Endothelial cell of umbilical vein (primary cell): ENCODE data around the gene PFN4.

Source experiments
- EZH2 ChIP-seq: IDR thresholded peaks from 2 replicates; pipeline ENCODE4 v1.6.1; 2012; ENCODE audit warnings: borderline replicate concordance, low read depth, mild to moderate bottlenecking, moderate library complexity, low read length, inconsistent platforms; ENCODE audit not compliant: severe bottlenecking
- FOS ChIP-seq: IDR thresholded peaks from 2 replicates; pipeline ENCODE4 v1.6.1; 2011; ENCODE audit warnings: mild to moderate bottlenecking, low read length, moderate library complexity, borderline replicate concordance; ENCODE audit not compliant: insufficient read depth
- GATA2 ChIP-seq: IDR thresholded peaks from 2 replicates; pipeline ENCODE4 v1.7.0; 2011; ENCODE audit warnings: low read depth, mild to moderate bottlenecking, moderate library complexity, mixed read lengths, low read length; ENCODE audit not compliant: insufficient read length, insufficient read depth
- JUN ChIP-seq: IDR thresholded peaks from 2 replicates; pipeline ENCODE4 v1.6.1; 2011; ENCODE audit warnings: borderline replicate concordance, low read depth; ENCODE audit not compliant: insufficient read length, insufficient read depth
- POLR2A ChIP-seq: IDR thresholded peaks from 2 replicates; pipeline ENCODE4 v1.6.1; 2012; ENCODE audit warnings: low read depth, mild to moderate bottlenecking, control low read depth, low read length
- POLR2AphosphoS5 ChIP-seq: IDR thresholded peaks from 2 replicates; pipeline ENCODE4 v1.6.1; 2012; ENCODE audit warnings: low read depth, mild to moderate bottlenecking, control low read depth, low read length, moderate library complexity; ENCODE audit not compliant: insufficient read depth
- TF ChIP-seq, protein P1 (sequence below), 2 donors: IDR thresholded peaks; 1 replicate in 1 of 2; 2 replicates in 1 of 2; pipeline ENCODE4 v1.5.1; 2011; ENCODE audit warnings: low read length in 2 of 2, mild to moderate bottlenecking in 2 of 2, moderate library complexity in 2 of 2, control low read depth in 1 of 2, inconsistent platforms in 1 of 2, low read depth in 1 of 2; ENCODE audit not compliant: insufficient read depth in 1 of 2; ENCODE audit errors: extremely low read depth in 1 of 2
- TF ChIP-seq, protein P2 (sequence below): IDR thresholded peaks from 2 replicates; pipeline ENCODE4 v1.6.1; 2011; ENCODE audit not compliant: insufficient read depth, insufficient read length

DNA sequence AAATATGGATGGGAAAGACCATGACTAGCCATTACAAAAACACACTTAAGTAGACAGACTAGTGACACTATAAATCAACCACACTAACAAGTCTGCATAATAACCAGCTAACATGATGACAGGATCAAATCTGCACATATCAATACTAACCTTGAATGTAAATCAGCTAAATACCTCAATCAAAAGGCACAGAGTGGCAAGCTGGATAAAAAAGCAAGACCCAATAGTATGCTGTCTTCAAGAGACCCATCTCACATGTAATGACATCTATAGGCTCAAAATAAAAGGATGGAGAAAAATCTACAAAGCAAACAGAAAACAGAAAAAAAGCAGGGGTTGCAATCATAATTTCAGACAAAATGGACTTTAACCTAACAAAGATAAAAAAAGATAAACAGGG, 16.3 kb downstream of the PFN4 start:
- TF ChIP-seq JUN (no peak), EZH2 (no peak), POLR2AphosphoS5 (no peak), POLR2A (no peak), GATA2 (no peak), FOS (no peak)
- TF ChIP-seq, protein P1, sequence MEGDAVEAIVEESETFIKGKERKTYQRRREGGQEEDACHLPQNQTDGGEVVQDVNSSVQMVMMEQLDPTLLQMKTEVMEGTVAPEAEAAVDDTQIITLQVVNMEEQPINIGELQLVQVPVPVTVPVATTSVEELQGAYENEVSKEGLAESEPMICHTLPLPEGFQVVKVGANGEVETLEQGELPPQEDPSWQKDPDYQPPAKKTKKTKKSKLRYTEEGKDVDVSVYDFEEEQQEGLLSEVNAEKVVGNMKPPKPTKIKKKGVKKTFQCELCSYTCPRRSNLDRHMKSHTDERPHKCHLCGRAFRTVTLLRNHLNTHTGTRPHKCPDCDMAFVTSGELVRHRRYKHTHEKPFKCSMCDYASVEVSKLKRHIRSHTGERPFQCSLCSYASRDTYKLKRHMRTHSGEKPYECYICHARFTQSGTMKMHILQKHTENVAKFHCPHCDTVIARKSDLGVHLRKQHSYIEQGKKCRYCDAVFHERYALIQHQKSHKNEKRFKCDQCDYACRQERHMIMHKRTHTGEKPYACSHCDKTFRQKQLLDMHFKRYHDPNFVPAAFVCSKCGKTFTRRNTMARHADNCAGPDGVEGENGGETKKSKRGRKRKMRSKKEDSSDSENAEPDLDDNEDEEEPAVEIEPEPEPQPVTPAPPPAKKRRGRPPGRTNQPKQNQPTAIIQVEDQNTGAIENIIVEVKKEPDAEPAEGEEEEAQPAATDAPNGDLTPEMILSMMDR (IDR thresholded peaks at IDR 0.05; ENCODE audit: extremely low read depth in 1 of 2, insufficient read depth in 1 of 2, low read depth in 1 of 2, low read length in 2 of 2), result no peak
- TF ChIP-seq, protein P2, sequence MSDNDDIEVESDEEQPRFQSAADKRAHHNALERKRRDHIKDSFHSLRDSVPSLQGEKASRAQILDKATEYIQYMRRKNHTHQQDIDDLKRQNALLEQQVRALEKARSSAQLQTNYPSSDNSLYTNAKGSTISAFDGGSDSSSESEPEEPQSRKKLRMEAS, result no peak
